Measurements from ENCODE around the gene RMP24.

- no peak for TF ChIP-seq CTCF (IDR thresholded peaks at IDR 0.05; ENCODE audit: insufficient read depth, low read length)
- no peak for TF ChIP-seq POLR2AphosphoS5 (IDR thresholded peaks at IDR 0.05; ENCODE audit: low read depth)
- no peak for TF ChIP-seq SPI1 (IDR thresholded peaks at IDR 0.05; ENCODE audit: borderline replicate concordance, low read depth)
- TF ChIP-seq GABPA (IDR thresholded peaks at IDR 0.05; ENCODE audit: low read depth): no peak
- no peak for TF ChIP-seq REST (IDR thresholded peaks at IDR 0.05; ENCODE audit: insufficient replicate concordance, low read depth)
These were observed 10.7 kb downstream of the RMP24 start for GRCh38 chr18:35983147-35983546.
